ENCODE results near the gene GARNL3. TPM values are rescaled to one million over a fixed set of nuclear protein-coding genes. Genes with fewer than 3 reads are reported as not detected.

The GARNL3 gene, protein sequence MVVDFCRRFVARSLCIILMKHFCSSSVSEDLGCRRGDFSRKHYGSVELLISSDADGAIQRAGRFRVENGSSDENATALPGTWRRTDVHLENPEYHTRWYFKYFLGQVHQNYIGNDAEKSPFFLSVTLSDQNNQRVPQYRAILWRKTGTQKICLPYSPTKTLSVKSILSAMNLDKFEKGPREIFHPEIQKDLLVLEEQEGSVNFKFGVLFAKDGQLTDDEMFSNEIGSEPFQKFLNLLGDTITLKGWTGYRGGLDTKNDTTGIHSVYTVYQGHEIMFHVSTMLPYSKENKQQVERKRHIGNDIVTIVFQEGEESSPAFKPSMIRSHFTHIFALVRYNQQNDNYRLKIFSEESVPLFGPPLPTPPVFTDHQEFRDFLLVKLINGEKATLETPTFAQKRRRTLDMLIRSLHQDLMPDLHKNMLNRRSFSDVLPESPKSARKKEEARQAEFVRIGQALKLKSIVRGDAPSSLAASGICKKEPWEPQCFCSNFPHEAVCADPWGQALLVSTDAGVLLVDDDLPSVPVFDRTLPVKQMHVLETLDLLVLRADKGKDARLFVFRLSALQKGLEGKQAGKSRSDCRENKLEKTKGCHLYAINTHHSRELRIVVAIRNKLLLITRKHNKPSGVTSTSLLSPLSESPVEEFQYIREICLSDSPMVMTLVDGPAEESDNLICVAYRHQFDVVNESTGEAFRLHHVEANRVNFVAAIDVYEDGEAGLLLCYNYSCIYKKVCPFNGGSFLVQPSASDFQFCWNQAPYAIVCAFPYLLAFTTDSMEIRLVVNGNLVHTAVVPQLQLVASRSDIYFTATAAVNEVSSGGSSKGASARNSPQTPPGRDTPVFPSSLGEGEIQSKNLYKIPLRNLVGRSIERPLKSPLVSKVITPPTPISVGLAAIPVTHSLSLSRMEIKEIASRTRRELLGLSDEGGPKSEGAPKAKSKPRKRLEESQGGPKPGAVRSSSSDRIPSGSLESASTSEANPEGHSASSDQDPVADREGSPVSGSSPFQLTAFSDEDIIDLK
- 10 to 100 TPM; 12.3 to 78.4 (median 23.7) TPM for total RNA-seq

DNA sequence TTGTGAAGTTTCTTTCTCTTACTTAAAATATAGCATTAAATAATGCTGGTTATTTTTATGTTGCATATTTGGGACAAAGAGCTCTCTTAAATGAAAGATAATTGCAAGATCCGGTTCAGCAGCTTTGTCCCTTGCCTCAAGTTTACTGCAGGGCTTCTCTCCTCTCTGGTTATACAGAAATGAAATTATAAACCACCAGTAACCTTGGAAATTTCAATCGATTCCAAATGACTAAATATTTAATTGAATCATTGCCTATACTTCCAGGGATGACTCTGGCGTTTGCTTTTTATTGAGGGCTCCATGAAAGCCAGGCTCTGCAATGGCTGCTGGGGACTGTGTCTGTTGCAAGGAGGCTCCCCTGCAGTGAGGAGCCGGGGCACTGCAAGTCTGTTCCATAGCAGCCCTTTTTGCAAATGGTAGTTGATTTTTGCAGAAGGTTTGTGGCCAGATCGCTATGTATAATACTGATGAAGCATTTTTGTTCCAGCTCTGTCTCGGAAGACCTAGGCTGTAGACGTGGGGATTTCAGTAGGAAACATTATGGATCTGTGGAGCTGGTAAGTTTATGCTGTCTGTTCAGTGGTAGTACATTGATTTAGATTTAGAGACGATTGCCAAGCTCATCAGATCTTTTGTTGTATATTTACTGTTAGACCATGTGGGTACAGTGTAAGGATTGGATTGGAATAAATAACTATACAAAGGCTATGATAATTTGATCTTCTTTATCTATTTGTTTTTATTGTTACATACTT lies at the start of gene GARNL3:
Gene GARNL3 (plus strand): TSS at position 313 of the 758 bp plus-strand sequence. CDS start 104 bp downstream, at position 417.
- no peak for TF ChIP-seq POLR2A (IDR thresholded peaks at IDR 0.05)
- no peaks in the 10 kb centered on the region for H3K27me3 ChIP-seq
- DNase-seq: no peak

DNA sequence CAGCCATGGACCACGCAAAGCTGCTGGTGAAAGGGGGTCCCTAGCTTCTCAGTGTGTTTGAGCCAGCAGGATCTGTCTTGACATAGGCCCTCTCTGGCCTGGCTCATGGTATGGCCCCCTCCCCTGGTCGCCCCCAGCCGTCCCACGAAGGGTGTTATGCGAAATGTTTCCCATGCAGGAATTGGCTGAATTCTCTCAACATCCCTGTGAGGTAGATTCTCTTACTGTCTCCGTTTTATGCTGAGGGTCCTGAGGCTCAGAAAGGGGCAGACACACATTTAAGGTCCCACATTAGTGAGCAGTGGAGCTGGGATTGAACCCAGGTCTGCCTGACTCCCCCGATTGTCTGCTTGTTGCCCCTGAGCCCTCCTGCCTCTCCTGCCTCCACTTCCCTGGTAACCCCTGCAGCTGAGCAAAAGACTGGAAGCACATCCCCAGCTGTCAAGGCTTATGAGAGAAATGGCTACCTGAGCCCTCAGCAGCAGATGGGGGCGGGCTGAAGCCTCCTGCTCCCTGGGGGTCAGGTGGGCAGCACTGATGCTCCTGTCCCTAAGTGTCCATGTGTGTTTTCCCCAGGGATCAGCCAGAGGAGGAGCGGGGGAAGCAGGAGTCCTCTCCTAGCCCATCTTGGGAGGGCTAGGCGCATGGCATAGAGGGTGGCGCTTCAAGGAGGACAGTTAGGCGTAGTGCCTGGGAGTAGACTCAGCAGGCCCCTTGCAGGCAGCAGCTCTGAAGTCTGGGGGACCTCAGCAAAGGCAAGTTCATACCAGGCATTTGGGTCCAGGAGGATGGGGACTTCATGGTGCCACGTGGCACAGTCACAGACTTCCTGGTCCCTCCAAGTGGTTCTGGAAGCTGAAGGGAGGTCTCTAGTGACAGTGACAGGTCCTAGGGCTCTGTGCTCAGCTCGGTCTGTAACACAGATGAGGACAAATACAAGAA lies 49.0 kb upstream of the GARNL3 start:
- Histone ChIP-seq H3K9me3 (no peaks in the 10 kb centered on the region), H3K4me3 (no peak overlapping the region), H3K27me3 (no peaks in the 10 kb centered on the region), H3K4me1 (no peaks in the 10 kb centered on the region), H3K36me3 (peaks cover 0 to 2% (median 0%) of the 10 kb centered on the region in 3 donors), H3K27ac (no peak overlapping the region)
- DNase-seq: no peak
- TF ChIP-seq, protein P1, sequence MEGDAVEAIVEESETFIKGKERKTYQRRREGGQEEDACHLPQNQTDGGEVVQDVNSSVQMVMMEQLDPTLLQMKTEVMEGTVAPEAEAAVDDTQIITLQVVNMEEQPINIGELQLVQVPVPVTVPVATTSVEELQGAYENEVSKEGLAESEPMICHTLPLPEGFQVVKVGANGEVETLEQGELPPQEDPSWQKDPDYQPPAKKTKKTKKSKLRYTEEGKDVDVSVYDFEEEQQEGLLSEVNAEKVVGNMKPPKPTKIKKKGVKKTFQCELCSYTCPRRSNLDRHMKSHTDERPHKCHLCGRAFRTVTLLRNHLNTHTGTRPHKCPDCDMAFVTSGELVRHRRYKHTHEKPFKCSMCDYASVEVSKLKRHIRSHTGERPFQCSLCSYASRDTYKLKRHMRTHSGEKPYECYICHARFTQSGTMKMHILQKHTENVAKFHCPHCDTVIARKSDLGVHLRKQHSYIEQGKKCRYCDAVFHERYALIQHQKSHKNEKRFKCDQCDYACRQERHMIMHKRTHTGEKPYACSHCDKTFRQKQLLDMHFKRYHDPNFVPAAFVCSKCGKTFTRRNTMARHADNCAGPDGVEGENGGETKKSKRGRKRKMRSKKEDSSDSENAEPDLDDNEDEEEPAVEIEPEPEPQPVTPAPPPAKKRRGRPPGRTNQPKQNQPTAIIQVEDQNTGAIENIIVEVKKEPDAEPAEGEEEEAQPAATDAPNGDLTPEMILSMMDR (IDR thresholded peaks at IDR 0.05): no peak
- no peak for TF ChIP-seq POLR2A (IDR thresholded peaks at IDR 0.05)

More for the DNA sequence above, at the start of gene GARNL3:
- H3K36me3 ChIP-seq: no peaks in the 10 kb centered on the region
- no peak within 1 kb of the TSS for H3K27ac ChIP-seq
- H3K4me1 ChIP-seq: no peaks in the 10 kb centered on the region
- no peak within 1 kb of the TSS for H3K4me3 ChIP-seq
- no peaks in the 10 kb centered on the region for H3K9me3 ChIP-seq

DNA sequence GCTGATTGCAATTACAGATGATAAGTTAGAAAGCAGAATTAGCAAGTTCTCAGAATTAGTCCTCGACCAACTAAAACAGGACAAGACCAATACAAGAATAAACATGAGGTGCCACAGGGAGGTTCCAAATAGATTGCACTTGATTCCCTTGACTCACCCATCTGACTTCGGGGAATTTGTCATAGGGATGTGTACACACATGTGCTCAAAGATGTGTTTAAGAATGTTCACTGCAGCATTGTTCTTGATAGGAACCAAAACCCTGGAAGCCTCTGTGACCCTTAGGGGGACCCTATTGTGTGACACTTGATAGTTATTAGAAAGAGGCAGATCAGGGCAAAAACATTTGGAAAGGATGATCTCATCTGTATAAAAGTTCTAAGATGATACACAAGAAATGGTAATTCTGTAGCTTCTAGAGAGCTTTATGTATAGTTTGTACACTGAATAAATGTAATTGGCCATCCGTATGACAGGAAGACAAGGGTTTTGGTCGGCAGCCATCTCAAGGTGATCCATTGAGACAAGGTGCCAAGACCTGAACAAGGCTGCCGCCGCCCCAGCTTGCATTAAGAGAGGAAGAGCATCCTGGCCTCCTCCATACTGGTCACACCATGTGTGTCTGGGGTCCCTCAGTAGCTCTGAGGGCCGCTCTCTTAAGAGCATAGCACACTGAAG lies 48.2 kb upstream of the GARNL3 start:
- no peak for DNase-seq
- H3K27me3 ChIP-seq: no peaks in the 10 kb centered on the region
- no peak overlapping the region for H3K4me3 ChIP-seq
- TF ChIP-seq, protein P1 (IDR thresholded peaks at IDR 0.05): no peak
- H3K27ac ChIP-seq: no peak overlapping the region
- H3K9me3 ChIP-seq: no peaks in the 10 kb centered on the region
- H3K36me3 ChIP-seq: peaks cover 0 to 2% (median 0%) of the 10 kb centered on the region in 3 donors
- H3K4me1 ChIP-seq: no peaks in the 10 kb centered on the region

DNA sequence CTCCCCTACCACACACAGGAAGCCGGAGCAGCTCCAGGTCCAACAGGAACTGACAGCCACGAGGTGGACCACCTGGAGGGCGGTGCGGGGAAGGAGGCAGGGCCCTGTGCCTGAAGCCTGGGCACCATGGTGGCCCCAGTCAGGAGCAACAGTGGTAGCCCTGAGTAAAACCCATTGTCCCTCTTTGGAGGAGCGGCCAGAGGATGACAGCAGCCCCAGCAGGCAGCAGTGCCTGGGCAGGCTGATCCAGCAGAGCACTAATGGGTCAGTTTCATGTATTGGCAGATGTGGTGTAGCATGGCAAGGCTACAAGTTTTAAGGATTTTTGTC lies 47.7 kb upstream of the GARNL3 start:
- no peaks in the 10 kb centered on the region for H3K9me3 ChIP-seq
- peaks cover 0 to 2% (median 0%) of the 10 kb centered on the region in 3 donors for H3K36me3 ChIP-seq
- H3K27me3 ChIP-seq: no peaks in the 10 kb centered on the region
- no peak overlapping the region for H3K27ac ChIP-seq
- no peaks in the 10 kb centered on the region for H3K4me1 ChIP-seq
- H3K4me3 ChIP-seq: no peak overlapping the region
- TF ChIP-seq POLR2A (IDR thresholded peaks at IDR 0.05): no peak
- TF ChIP-seq, protein P1 (IDR thresholded peaks at IDR 0.05): no peak
- no peak for DNase-seq

DNA sequence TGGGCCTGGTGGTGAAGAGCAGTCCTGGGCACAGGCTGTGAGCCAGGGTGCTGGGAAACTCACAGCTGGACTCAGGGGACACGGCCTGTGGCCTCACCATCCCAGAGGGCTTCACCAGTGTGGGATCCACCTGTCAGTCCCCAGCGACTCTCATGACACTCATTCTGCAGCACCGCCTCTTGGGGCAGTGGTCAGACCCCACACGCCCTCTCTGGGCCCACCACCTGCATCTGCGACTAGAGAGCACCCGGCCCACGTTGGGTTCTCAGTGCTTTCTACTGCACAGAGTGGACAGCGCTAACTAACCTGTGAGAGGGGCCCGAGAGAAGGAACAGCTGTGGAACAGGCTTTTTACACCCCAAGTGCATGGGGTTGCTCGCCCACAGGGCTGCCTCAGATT lies 45.8 kb upstream of the GARNL3 start:
- no peak for DNase-seq
- Histone ChIP-seq H3K9me3 (no peaks in the 10 kb centered on the region), H3K4me1 (peaks cover 0 to 4% (median under 1%) of the 10 kb centered on the region in 4 donors), H3K36me3 (no peaks in the 10 kb centered on the region), H3K27me3 (no peaks in the 10 kb centered on the region), H3K4me3 (no peak overlapping the region), H3K27ac (no peak overlapping the region)
- TF ChIP-seq, protein P1 (IDR thresholded peaks at IDR 0.05): no peak
- no peak for TF ChIP-seq POLR2A (IDR thresholded peaks at IDR 0.05)
